Measurements from ENCODE around the gene KIF6. TPM values are rescaled to one million over a fixed set of nuclear protein-coding genes. Genes with fewer than 3 reads are reported as not detected.

The KIF6 gene
- total and polyA plus RNA-seq, 2 of the 8 experiments (the other 6 are each of a cell fraction or from before 2014, with no cell fraction given), result 0.53 to 0.65 TPM

DNA sequence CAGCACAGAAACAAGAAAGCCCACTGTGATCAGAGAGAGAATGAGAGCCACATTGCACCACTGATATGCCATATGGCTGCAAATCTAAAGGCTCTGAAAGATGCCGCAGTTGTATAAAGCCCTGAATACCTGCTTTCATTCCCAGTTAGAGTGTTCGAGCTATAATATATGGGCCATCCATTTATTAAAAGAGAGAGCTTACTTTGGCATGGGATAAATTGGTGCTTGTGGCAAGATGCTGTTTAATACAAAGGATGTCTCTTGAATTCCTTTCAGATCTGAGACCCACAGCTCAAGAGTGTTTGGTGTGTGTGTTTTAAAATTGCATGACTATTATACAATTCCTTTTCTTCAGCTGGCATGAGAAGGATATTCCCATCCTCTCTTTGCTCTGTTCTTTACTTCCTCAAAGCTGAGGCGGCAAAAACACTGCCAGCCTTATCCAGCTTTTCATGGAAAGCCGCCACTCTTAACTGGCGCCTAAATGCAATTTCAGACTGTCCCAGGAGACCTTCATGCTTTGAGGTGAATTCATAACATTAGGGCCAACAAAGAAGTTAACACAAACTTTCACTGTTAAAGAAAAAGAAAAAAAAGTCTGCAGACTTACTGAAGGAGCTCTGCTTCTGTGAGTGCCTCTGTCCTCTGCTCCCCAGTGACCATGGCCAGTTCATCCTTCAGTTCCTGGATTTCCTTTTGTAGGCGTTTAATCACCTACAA lies 147.6 kb downstream of the KIF6 start:
- no peak overlapping the region for H3K4me3 ChIP-seq (ENCODE audit: extremely low read depth in 1 of 4, insufficient read depth in 2 of 4, low read depth in 3 of 4, low read length in 4 of 4)
- 92% methylated on average over 6 of the region's 6 CpGs; no CpG with 5 or more reads in 1 of the 2 experiments for WGBS, 2 experiments (ENCODE audit: extremely low coverage in 1 of 2, insufficient coverage in 1 of 2, insufficient read length in 1 of 2, insufficient replicate concordance in 2 of 2, low coverage in 1 of 2, low lambda C conversion rate in 2 of 2, missing lambda C conversion rate in 1 of 2)
- no peak overlapping the region for H3K4me2 ChIP-seq (ENCODE audit: insufficient read depth in 1 of 2, low read depth in 2 of 2, low read length in 2 of 2)
- no peaks in the 10 kb centered on the region for H4K20me1 ChIP-seq (replicated peaks in 1 of 2; ENCODE audit: control insufficient read depth in 1 of 2, insufficient read depth in 2 of 2, low read length in 2 of 2)
- no peak overlapping the region for H2BK15ac ChIP-seq (ENCODE audit: low read length)
- H3K9ac ChIP-seq (replicated peaks in 1 of 4; ENCODE audit: extremely low read depth in 1 of 4, low read depth in 3 of 4, low read length in 3 of 4), result no peak overlapping the region
- DNase-seq (ENCODE audit: low read depth in 1 of 2, low spot score in 2 of 2) (no peak), FAIRE-seq (no peak)
- H2AK5ac ChIP-seq (ENCODE audit: low read depth, low read length), result no peak overlapping the region
- CTCF ChIA-PET (ENCODE audit: partially characterized antibody), result interaction anchor here (0.7 to 1.2 kb wide), 3 partner anchors 143 to 1227 kb away, joined by 3 read pairs; no protein-coding TSS in a partner anchor
- no peak overlapping the region for H2BK12ac ChIP-seq (ENCODE audit: low read depth, low read length)
- H3K4ac ChIP-seq (replicated peaks; ENCODE audit: insufficient read length, low read depth, low read length), result no peak overlapping the region
- peaks cover 0 to 1% (median 0%) of the 10 kb centered on the region in 4 experiments; a peak in 1 of 7 replicates for H3K27me3 ChIP-seq (replicated peaks in 1 of 4; ENCODE audit: control insufficient read depth in 3 of 4, extremely low read depth in 1 of 4, insufficient read depth in 3 of 4, low read length in 3 of 4)
- no peak overlapping the region for H2BK20ac ChIP-seq (ENCODE audit: low read length)
- no peaks in the 10 kb centered on the region for H3K36me3 ChIP-seq (ENCODE audit: control insufficient read depth in 2 of 4, insufficient read depth in 4 of 4, low read length in 3 of 4)
- no peak overlapping the region for H3K56ac ChIP-seq (replicated peaks; ENCODE audit: insufficient read length, low read depth, low read length)
- no peak overlapping the region for H3K14ac ChIP-seq (ENCODE audit: insufficient read length)
- no peak overlapping the region for H4K91ac ChIP-seq (replicated peaks; ENCODE audit: insufficient read length, low read length)
- no peak overlapping the region for H3K27ac ChIP-seq (ENCODE audit: low read depth, low read length)
- H2BK120ac ChIP-seq (replicated peaks; ENCODE audit: low read depth, low read length), result no peak overlapping the region
- no peak overlapping the region for H3K18ac ChIP-seq (ENCODE audit: extremely low read depth, low read length)
- no peaks in the 10 kb centered on the region for H3K9me3 ChIP-seq (ENCODE audit: insufficient read depth in 2 of 2, low read depth in 1 of 2, low read length in 1 of 2)
- no peak overlapping the region for H3K23ac ChIP-seq (ENCODE audit: insufficient read length)
- H2AFZ ChIP-seq (ENCODE audit: low read length), result no peak overlapping the region
- no peaks in the 10 kb centered on the region for H3K23me2 ChIP-seq (ENCODE audit: low read depth, low read length)
- H4K5ac ChIP-seq (ENCODE audit: insufficient read length, low read depth, low read length), result no peak overlapping the region
- POLR2A ChIA-PET (ENCODE audit: partially characterized antibody), result no interaction called here
- no peaks in the 10 kb centered on the region for H3K4me1 ChIP-seq (replicated peaks in 1 of 4; ENCODE audit: control insufficient read depth in 3 of 4, insufficient read depth in 4 of 4, low read length in 3 of 4)
- no peaks in the 10 kb centered on the region for H3K79me2 ChIP-seq (ENCODE audit: control insufficient read depth in 1 of 2, insufficient read depth in 2 of 2, low read length in 2 of 2)
- no peak overlapping the region for H4K8ac ChIP-seq (ENCODE audit: extremely low read depth, insufficient read depth, low read length)
- H3K79me1 ChIP-seq (ENCODE audit: low read depth, low read length), result no peaks in the 10 kb centered on the region
- H2BK5ac ChIP-seq (ENCODE audit: low read depth, low read length), result no peak overlapping the region
- no peak for TF ChIP-seq FOSL1 (IDR thresholded peaks at IDR 0.05; ENCODE audit: insufficient read depth, low read depth, low read length)
- TF ChIP-seq SIN3A (conservative IDR thresholded peaks at IDR 0.05 in 1 of 2, IDR thresholded peaks at IDR 0.05 in 1 of 2; ENCODE audit: low read depth in 1 of 2, low read length in 2 of 2), result no peak
- TF ChIP-seq NRF1 (IDR thresholded peaks at IDR 0.05; ENCODE audit: low read depth, low read length), result no peak
- TF ChIP-seq KDM4A (IDR thresholded peaks at IDR 0.05; ENCODE audit: low read depth, low read length, severe bottlenecking), result no peak
- no peak for TF ChIP-seq TEAD4 (IDR thresholded peaks at IDR 0.05; ENCODE audit: low read depth, low read length)
- TF ChIP-seq SP1 (IDR thresholded peaks at IDR 0.05; ENCODE audit: low read depth, low read length), result no peak
- TF ChIP-seq, protein P1, sequence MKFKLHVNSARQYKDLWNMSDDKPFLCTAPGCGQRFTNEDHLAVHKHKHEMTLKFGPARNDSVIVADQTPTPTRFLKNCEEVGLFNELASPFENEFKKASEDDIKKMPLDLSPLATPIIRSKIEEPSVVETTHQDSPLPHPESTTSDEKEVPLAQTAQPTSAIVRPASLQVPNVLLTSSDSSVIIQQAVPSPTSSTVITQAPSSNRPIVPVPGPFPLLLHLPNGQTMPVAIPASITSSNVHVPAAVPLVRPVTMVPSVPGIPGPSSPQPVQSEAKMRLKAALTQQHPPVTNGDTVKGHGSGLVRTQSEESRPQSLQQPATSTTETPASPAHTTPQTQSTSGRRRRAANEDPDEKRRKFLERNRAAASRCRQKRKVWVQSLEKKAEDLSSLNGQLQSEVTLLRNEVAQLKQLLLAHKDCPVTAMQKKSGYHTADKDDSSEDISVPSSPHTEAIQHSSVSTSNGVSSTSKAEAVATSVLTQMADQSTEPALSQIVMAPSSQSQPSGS (IDR thresholded peaks at IDR 0.05; ENCODE audit: low read length), result no peak
- no peak for TF ChIP-seq CTBP2 (IDR thresholded peaks at IDR 0.05; ENCODE audit: borderline replicate concordance, insufficient read depth, insufficient read length, low read length)
- TF ChIP-seq, protein P2, sequence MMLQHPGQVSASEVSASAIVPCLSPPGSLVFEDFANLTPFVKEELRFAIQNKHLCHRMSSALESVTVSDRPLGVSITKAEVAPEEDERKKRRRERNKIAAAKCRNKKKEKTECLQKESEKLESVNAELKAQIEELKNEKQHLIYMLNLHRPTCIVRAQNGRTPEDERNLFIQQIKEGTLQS (IDR thresholded peaks at IDR 0.05; ENCODE audit: insufficient read depth, low read depth, low read length), result no peak
- TF ChIP-seq BCL11A (IDR thresholded peaks at IDR 0.05; ENCODE audit: low read depth in 2 of 2, low read length in 2 of 2), result no peak

Measured in H1 (cell line).